GM18520 (cell line): Measurements from ENCODE around the gene PAAF1.

Source experiments
- ATAC-seq: cut with Tn5 transposase; IDR thresholded peaks from one replicate; pipeline ENCODE4 v1.9.1; 2021; ENCODE audit not compliant: unreplicated experiment

PAAF1 gene

GRCh38 chr11:73969991-73970800 lies 93.4 kb downstream of the PAAF1 start:
- no peak for ATAC-seq

- ATAC-seq = no peak
Measured at GRCh38 chr11:73971175-73971719, 94.4 kb downstream of the PAAF1 start.

GRCh38 chr11:73972187-73972586 lies 95.4 kb downstream of the PAAF1 start:
- ATAC-seq = no peak

- no peak for ATAC-seq
Measured at GRCh38 chr11:73972620-73973449, 96.0 kb downstream of the PAAF1 start.

GRCh38 chr11:73974604-73975478 lies 98.0 kb downstream of the PAAF1 start:
- ATAC-seq = no peak

GRCh38 chr11:73975479-73975757 lies 98.6 kb downstream of the PAAF1 start:
- ATAC-seq = no peak

- ATAC-seq = no peak
Measured at GRCh38 chr11:73976451-73977151, 99.8 kb downstream of the PAAF1 start.

GRCh38 chr11:73977856-73978519 lies 101.2 kb downstream of the PAAF1 start:
- no peak for ATAC-seq

GRCh38 chr11:73978576-73979086 lies 101.8 kb downstream of the PAAF1 start:
- no peak for ATAC-seq

- ATAC-seq = peak; percentile 28
Measured at GRCh38 chr11:73980001-73980961, 103.5 kb downstream of the PAAF1 start.
